Measurements from ENCODE around the gene CELSR3.

Gene CELSR3

GRCh38 chr3:48588230-48588629, 74.5 kb downstream of the CELSR3 start:
- DNase-seq, result no peak
- Mint-ChIP-seq H3K4me1 (ENCODE audit: low read depth) (no peaks in the 10 kb centered on the region), H3K27ac (no peak overlapping the region), H3K9me3 (no peaks in the 10 kb centered on the region), H3K27me3 (peaks cover 37% of the 10 kb centered on the region), H3K36me3 (ENCODE audit: low read depth) (no peaks in the 10 kb centered on the region), H3K4me3 (no peak overlapping the region)

DNA sequence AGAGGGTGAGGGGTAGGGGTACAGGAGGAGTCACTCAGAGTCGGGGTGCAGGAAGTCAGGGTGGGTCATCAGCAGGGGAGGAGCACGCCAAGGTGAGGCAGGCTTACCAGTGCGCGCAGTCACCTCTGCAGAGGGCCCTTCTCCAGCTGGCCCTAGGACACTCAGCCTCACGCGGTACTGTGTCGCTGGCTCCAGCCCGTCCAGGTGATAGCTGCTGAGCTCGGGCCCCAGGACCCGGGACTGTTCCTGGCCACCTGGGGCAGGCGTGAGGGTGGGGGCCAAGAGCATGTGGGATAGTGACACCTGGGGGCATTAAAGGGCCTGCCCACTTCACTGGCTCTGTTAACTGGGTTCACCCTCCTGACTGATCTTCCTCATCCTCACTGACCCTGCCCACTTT, 75.0 kb downstream of the CELSR3 start:
- DNase-seq, result no peak
- no peaks in the 10 kb centered on the region for H3K9me3 Mint-ChIP-seq
- H3K4me3 Mint-ChIP-seq, result no peak overlapping the region
- peaks cover 32% of the 10 kb centered on the region for H3K27me3 Mint-ChIP-seq
- H3K36me3 Mint-ChIP-seq (ENCODE audit: low read depth), result no peaks in the 10 kb centered on the region
- no peak overlapping the region for H3K27ac Mint-ChIP-seq
- H3K4me1 Mint-ChIP-seq (ENCODE audit: low read depth), result no peaks in the 10 kb centered on the region
